ENCODE results near the gene MLLT3.

The MLLT3 gene

GRCh38 chr9:20373263-20373662 is 249.0 kb downstream of the MLLT3 start:
- no peak for DNase-seq

GRCh38 chr9:20369391-20369790 is 252.9 kb downstream of the MLLT3 start:
- DNase-seq, result no peak

GRCh38 chr9:20367855-20368254 is 254.4 kb downstream of the MLLT3 start:
- no peak for DNase-seq

GRCh38 chr9:20364959-20365358 is 257.3 kb downstream of the MLLT3 start:
- DNase-seq, result no peak

- peak; percentile 25 to 39 for DNase-seq
These were observed 259.1 kb downstream of the MLLT3 start for GRCh38 chr9:20363233-20363632.

- DNase-seq, result no peak
These were observed 260.4 kb downstream of the MLLT3 start for GRCh38 chr9:20361656-20362570.

GRCh38 chr9:20361229-20361628 is 261.1 kb downstream of the MLLT3 start:
- no peak for DNase-seq

GRCh38 chr9:20358207-20358606 is 264.1 kb downstream of the MLLT3 start:
- no peak for DNase-seq

GRCh38 chr9:20357037-20357432 is 265.3 kb downstream of the MLLT3 start:
- DNase-seq, result no peak

GRCh38 chr9:20356403-20357036 is 265.8 kb downstream of the MLLT3 start:
- DNase-seq, result peak; percentile 5 to 26

GRCh38 chr9:20355022-20355421 is 267.3 kb downstream of the MLLT3 start:
- DNase-seq, result no peak

- DNase-seq, result no peak
These were observed 268.2 kb downstream of the MLLT3 start for GRCh38 chr9:20353931-20354652.

GRCh38 chr9:20353524-20353923 is 268.8 kb downstream of the MLLT3 start:
- no peak for DNase-seq

- DNase-seq, result no peak
These were observed 269.7 kb downstream of the MLLT3 start for GRCh38 chr9:20352591-20352990.

GRCh38 chr9:20351715-20352114 is 270.6 kb downstream of the MLLT3 start:
- no peak for DNase-seq

GRCh38 chr9:20349568-20349967 is 272.7 kb downstream of the MLLT3 start:
- DNase-seq, result no peak

GRCh38 chr9:20343325-20343724 is 279.0 kb downstream of the MLLT3 start:
- DNase-seq, result no peak

GRCh38 chr9:20340511-20340861 is 281.8 kb downstream of the MLLT3 start:
- DNase-seq, result no peak

GRCh38 chr9:20335668-20336332 is 286.5 kb downstream of the MLLT3 start:
- DNase-seq, result no peak

GRCh38 chr9:20333991-20334390 is 288.3 kb downstream of the MLLT3 start:
- DNase-seq, result no peak

- no peak for DNase-seq
These were observed 291.1 kb downstream of the MLLT3 start for GRCh38 chr9:20331095-20331685.

GRCh38 chr9:20330688-20331087 is 291.6 kb downstream of the MLLT3 start:
- DNase-seq, result no peak

- DNase-seq, result no peak
These were observed 295.8 kb downstream of the MLLT3 start for GRCh38 chr9:20326516-20326915.
